Esophagus muscularis mucosa (tissue), 4 donors: ENCODE data around the gene CDPF1. TPM values are rescaled to one million over a fixed set of nuclear protein-coding genes. Genes with fewer than 3 reads are reported as not detected.

Experiments
- DNase-seq: peaks from one replicate; pipeline ENCODE4 v3.0.0-alpha.2; 2017; ENCODE audit errors: extremely low spot score
- H3K27ac ChIP-seq, 4 donors: fragments of 200-600 bp; sonication (generic); replicated peaks in 1 of 4; 1 replicate in 3 of 4; 2 replicates in 1 of 4; pipeline ENCODE4 v1.5.1; 2016 to 2019; ENCODE audit warnings: mild to moderate bottlenecking in 1 of 4
- H3K27me3 ChIP-seq, 4 donors: fragments of 200-600 bp; sonication (generic); one replicate each; pipeline versions ENCODE4 v1.5.1 to v1.6.0; 2016 to 2019
- H3K36me3 ChIP-seq, 4 donors: fragments of 200-600 bp; sonication (generic); one replicate each; pipeline ENCODE4 v1.5.1; 2016 to 2019
- H3K4me1 ChIP-seq, 4 donors: fragments of 200-600 bp; sonication (generic); one replicate each; pipeline ENCODE4 v1.5.1; 2016 to 2019
- H3K4me3 ChIP-seq, 4 donors: fragments of 200-600 bp; sonication (generic); 1 replicate in 2 of 4; 2 replicates in 2 of 4; pipeline ENCODE4 v1.5.1; 2016 to 2019; ENCODE audit warnings: mild to moderate bottlenecking in 4 of 4, moderate library complexity in 1 of 4
- H3K9me3 ChIP-seq, 4 donors: fragments of 200-600 bp; sonication (generic); 1 replicate in 3 of 4; 2 replicates in 1 of 4; pipeline ENCODE4 v1.5.1; 2016 to 2019
- EP300 ChIP-seq: sonication (generic); formaldehyde crosslinking; IDR thresholded peaks from one replicate; pipeline ENCODE4 v1.6.1; 2017; ENCODE audit warnings: antibody characterized with exemption
- POLR2A ChIP-seq: fragments of 450-650 bp; IDR thresholded peaks from one replicate; pipeline ENCODE4 v1.6.1; 2017; ENCODE audit warnings: antibody characterized with exemption, moderate library complexity, mild to moderate bottlenecking, low read depth
- POLR2AphosphoS5 ChIP-seq, 2 donors: sonication (generic); formaldehyde crosslinking; IDR thresholded peaks; one replicate each; pipeline ENCODE4 v1.6.1; 2017; ENCODE audit warnings: antibody characterized with exemption in 2 of 2
- WGBS: methylation state at CpG from one replicate; pipeline ENCODE4 v1.1.5; 2018; 5-methylcytosine and 5-hydroxymethylcytosine counted together
- intact Hi-C: fragments of 100-400 bp; cut with DNase I; formaldehyde crosslinking; loops from one replicate; pipeline ENCODE4 v1.15.1; 2023
- total RNA-seq, 4 donors: library from RNA; depleted of rRNA; stranded (reverse); fragments of >200 nt; gene quantifications; one replicate each; pipeline versions ENCODE4 v1.1.0 to v1.2.1, GENCODE V29; 2016
- TF ChIP-seq, protein P1 (sequence below), 3 experiments: fragments of 200-600 bp in 2 of 3; fragments of 450-650 bp in 1 of 3; sonication (generic) in 2 of 3; IDR thresholded peaks; one replicate each; pipeline ENCODE4 v1.5.1; 2017 to 2019; ENCODE audit warnings: antibody characterized with exemption in 3 of 3, mild to moderate bottlenecking in 2 of 3, moderate library complexity in 1 of 3

The CDPF1 gene
- total RNA-seq, 4 donors from 2014 or later: 8.3 to 19.4 (median 14.8) TPM

DNA sequence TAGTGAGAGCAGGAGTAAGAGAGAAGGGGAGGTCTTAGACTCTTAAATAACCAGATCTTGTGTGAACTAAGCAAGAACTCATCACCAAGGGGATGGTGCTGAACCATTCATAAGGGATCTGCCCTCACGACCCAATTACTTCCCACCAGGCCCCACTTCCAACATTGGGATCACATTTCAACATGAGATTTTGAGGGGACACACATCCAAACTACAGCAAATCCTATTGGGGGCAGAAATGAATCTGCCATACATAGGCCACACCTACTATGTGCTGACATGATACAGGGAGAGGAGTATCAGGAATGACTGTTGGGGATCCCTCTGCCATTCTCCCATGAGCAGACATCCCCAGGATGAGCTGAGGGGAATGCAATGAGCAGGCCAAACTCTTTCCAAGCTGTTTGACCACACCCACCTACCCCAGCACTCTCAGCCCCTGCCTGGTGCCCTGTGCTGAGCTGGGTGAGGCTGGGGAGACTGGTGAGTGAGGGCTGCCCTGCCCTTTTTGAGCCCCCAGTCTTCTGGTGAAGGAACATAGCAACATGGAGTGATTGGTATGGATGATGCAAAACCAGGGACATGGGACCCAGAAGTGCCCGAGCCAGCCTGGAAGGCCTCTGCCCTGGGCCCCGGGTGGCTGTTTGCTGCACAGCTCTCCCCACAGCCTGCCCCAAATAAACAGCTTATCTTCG, 45.3 kb upstream of the CDPF1 start:
- Histone ChIP-seq H3K4me3 (peak overlapping the region; percentile 59 to 66 (median 62)), H3K4me1 (peaks cover 19 to 20% (median 20%) of the 10 kb centered on the region in 4 donors), H3K27me3 (no peaks in the 10 kb centered on the region), H3K9me3 (peaks cover 0 to 7% (median 0%) of the 10 kb centered on the region in 4 donors), H3K36me3 (peaks cover 13 to 34% (median 32%) of the 10 kb centered on the region in 4 donors), H3K27ac (peak overlapping the region; percentile 89 to 98 (median 92))
- TF ChIP-seq POLR2A: no peak
- no peak for TF ChIP-seq POLR2AphosphoS5 (IDR thresholded peaks at IDR 0.05)
- intact Hi-C loops: no loop called here
- DNase-seq: no peak
- WGBS: 86% methylated on average over 2 of the region's 4 CpGs

DNA sequence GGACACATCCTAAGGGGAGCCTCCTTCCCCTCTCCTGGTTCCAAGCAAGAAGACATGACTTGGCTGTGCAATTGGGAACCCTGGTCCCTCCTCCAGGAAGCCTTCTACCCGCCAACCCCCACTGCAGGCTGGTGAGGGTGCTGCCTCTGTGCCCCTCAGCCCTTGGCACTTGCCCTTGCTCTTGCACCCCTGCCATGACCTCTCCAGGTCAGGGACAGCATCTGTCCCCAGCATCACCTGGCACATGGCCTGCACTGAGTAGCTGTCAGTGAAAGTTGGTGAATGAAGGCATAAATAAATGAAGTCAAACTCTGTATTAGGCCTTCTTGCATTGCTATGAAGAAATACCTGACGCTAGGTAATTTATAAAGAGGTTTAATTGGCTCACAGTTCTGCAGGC, 44.7 kb upstream of the CDPF1 start:
- intact Hi-C loops: no loop called here
- H3K4me3 ChIP-seq: no peak overlapping the region

DNA sequence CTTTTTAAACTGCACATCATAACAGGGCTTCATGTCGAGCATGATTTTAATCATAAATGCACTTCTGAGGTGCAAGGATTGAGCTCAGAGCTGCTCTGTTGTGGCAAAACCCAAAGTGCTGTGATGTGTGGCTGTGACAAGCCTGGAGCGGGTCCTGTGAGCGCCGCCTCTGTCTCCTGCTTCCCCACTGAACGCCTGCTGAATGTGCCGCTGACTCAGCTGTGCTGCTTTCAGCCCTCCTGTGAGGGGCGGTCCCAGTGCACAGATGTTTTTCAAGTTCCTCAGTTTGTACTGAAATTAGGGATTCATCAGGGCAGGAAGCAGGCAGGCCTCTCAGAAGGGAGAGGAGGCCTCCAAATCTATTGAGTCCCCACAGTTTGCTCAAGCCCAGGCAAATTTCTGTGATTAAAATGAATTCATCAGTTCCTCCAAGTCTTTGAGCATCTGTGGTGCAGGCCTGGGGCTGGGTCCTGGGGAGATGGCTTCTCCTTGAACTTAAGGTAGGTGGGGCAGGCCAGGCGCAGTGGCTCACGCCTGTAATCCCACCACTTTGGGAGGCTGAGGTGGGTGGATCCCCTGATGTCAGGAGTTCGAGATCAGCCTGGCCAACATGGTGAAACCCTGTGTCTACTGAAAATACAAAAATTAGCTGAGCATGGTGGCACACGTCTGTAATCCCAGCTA, 43.6 kb upstream of the CDPF1 start:
- Histone ChIP-seq H3K36me3 (peaks cover 13 to 51% (median 45%) of the 10 kb centered on the region in 4 donors), H3K4me3 (no peak overlapping the region), H3K27me3 (no peaks in the 10 kb centered on the region), H3K9me3 (peaks cover 0 to 7% (median 0%) of the 10 kb centered on the region in 4 donors), H3K4me1 (peaks cover 19 to 30% (median 20%) of the 10 kb centered on the region in 4 donors), H3K27ac (peak overlapping the region; percentile 15 to 55 (median 44))
- DNase-seq: no peak
- peak in 1 of 2 donors; percentile 38 for TF ChIP-seq POLR2AphosphoS5 (IDR thresholded peaks at IDR 0.05)
- TF ChIP-seq, protein P1, sequence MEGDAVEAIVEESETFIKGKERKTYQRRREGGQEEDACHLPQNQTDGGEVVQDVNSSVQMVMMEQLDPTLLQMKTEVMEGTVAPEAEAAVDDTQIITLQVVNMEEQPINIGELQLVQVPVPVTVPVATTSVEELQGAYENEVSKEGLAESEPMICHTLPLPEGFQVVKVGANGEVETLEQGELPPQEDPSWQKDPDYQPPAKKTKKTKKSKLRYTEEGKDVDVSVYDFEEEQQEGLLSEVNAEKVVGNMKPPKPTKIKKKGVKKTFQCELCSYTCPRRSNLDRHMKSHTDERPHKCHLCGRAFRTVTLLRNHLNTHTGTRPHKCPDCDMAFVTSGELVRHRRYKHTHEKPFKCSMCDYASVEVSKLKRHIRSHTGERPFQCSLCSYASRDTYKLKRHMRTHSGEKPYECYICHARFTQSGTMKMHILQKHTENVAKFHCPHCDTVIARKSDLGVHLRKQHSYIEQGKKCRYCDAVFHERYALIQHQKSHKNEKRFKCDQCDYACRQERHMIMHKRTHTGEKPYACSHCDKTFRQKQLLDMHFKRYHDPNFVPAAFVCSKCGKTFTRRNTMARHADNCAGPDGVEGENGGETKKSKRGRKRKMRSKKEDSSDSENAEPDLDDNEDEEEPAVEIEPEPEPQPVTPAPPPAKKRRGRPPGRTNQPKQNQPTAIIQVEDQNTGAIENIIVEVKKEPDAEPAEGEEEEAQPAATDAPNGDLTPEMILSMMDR (IDR thresholded peaks at IDR 0.05): no peak
- intact Hi-C loops: no loop called here
- 91% methylated on average over 11 of the region's 11 CpGs for WGBS

More for the DNA sequence above, 44.7 kb upstream of the CDPF1 start:
- H3K9me3 ChIP-seq: peaks cover 0 to 7% (median 0%) of the 10 kb centered on the region in 4 donors
- H3K4me1 ChIP-seq: peaks cover 19 to 25% (median 20%) of the 10 kb centered on the region in 4 donors
- WGBS: 97% methylated on average over 2 of the region's 2 CpGs
- DNase-seq: no peak
- H3K27ac ChIP-seq: peak overlapping the region in 1 of 4 donors; percentile 98
- peaks cover 13 to 41% (median 37%) of the 10 kb centered on the region in 4 donors for H3K36me3 ChIP-seq
- H3K27me3 ChIP-seq: no peaks in the 10 kb centered on the region
- TF ChIP-seq POLR2AphosphoS5 (IDR thresholded peaks at IDR 0.05): no peak
- no peak for TF ChIP-seq POLR2A

DNA sequence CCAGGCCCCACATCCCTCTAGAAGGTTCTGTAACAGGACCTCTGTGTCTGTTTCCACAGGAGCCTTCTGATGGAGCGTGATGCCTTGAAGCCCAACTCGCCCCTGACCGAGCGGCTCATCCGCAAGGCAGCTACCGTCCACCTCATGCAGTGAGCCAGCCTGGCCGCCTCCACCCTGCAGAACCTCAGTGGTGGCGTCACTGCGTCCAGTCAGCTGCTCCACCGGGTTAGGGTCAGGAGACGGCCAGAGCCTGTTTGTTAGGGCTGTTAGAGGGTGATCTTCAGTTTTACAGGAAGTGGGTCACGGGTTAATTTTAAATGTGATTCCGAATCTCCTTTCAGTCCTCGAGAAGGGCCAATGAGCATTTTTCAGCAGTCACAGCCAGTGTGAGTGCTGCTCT, 42.6 kb upstream of the CDPF1 start:
- H3K4me1 ChIP-seq: peaks cover 19 to 40% (median 23%) of the 10 kb centered on the region in 4 donors
- peak overlapping the region in 1 of 4 donors; percentile 10 for H3K27ac ChIP-seq
- no peak for DNase-seq
- WGBS: 94% methylated on average over 14 of the region's 14 CpGs
- peaks cover 13 to 61% (median 49%) of the 10 kb centered on the region in 4 donors for H3K36me3 ChIP-seq
- H3K9me3 ChIP-seq: peaks cover 0 to 7% (median 0%) of the 10 kb centered on the region in 4 donors
- no peak overlapping the region for H3K4me3 ChIP-seq
- no peaks in the 10 kb centered on the region for H3K27me3 ChIP-seq
- TF ChIP-seq, protein P1 (IDR thresholded peaks at IDR 0.05): no peak
- TF ChIP-seq POLR2A (no peak), POLR2AphosphoS5 (IDR thresholded peaks at IDR 0.05) (no peak), EP300 (no peak)
- intact Hi-C loops: no loop called here

DNA sequence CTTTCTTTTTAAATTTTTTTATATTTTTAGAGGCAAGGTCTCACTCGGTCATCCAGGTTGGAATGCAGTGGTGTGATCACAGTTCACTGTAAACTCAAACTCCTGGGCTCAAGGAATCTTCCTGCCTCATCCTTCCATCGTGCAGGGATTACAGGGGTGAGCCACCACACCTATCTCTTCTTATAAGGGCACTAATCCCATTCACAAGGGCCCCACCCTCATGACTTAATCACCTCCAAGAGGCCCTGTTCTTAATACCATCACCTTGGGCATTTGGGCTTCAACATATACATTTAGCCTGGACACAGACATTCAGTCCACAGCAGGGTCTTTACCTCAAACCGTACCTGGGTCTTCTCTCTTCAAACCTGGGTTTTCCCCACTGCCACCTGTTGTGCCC, 42.1 kb upstream of the CDPF1 start:
- Histone ChIP-seq H3K36me3 (peaks cover 13 to 67% (median 54%) of the 10 kb centered on the region in 4 donors), H3K4me1 (peaks cover 16 to 42% (median 19%) of the 10 kb centered on the region in 4 donors), H3K4me3 (no peak overlapping the region), H3K27me3 (no peaks in the 10 kb centered on the region), H3K27ac (no peak overlapping the region), H3K9me3 (peaks cover 0 to 7% (median 0%) of the 10 kb centered on the region in 4 donors)
- 96% methylated on average over 3 of the region's 3 CpGs for whole genome bisulfite sequencing
- intact Hi-C loops: no loop called here
- no peak for DNase-seq
- TF ChIP-seq POLR2A (no peak), POLR2AphosphoS5 (IDR thresholded peaks at IDR 0.05) (no peak), EP300 (no peak)
- TF ChIP-seq, protein P1 (IDR thresholded peaks at IDR 0.05): no peak
